Stimulated activated CD8-positive, alpha-beta memory T cell treated with anti-CD3 and anti-CD28 coated beads, Interleukin-12 subunit alpha, Interleukin-12 subunit beta, amount 100 ng/mL, for 4 hours (primary cell): Measurements from ENCODE around the gene MSX2.

ENCODE experiments used
- DNase-seq: peaks from one replicate; pipeline ENCODE4 v3.0.0-alpha.2; 2020; ENCODE audit warnings: low read depth

The MSX2 gene

DNA sequence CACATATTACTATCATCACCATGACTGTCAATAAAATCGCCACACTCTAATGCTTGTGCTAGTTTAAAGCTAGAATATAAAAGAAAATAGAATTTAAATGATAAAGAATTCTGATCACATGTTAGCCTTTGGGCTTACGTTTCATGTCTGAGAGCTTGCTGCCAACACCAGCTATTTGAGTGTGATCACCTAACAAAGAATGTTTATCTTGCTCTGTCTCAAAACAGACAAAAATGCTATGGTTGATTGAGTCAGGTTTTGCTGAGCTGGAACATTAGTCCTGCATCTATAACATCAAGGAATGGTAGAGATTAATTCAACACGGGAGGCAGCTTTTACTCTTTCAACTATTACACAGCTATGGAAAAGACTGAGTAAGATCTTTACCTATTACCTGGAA is 50.7 kb downstream of the MSX2 start:
- no peak for DNase-seq

DNA sequence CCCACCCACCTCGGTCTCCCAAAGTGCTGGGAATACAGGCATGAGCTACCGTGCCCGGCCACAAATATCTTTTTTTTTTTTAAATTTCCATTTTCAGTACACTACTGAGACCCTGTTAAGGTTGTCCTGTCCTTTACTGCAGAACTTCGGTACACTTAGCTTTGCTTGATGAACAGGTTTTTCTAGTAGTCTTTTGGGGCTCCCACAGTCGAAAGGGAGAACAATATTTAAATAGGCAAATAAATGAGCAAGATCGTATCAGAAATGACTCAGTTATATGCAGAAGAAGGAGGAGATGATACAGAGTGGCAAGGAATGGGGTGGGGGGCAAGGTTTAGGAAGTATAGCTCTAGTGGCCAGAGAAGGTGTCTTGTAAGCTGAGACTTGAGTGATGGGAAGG is 52.7 kb downstream of the MSX2 start:
- DNase-seq: no peak

DNA sequence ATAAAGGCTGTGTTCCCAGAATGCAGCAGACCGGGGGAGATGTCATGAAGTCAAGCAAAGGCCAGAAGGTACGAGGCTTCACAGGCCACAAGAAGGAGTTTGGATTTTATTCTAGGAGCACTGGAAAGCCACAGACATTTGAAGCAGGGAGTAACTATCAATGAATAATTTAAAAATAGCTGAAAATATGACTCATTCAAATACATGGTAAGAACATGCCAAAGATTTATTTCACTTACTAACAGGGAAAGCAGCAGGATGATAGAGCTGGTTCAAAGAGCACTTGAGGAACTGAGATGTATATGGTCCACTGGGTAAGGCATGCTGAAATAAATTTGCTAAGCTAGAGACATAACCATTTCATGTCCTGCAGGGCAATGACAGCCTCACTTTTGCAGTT is 53.2 kb downstream of the MSX2 start:
- DNase-seq: no peak
